ENCODE measurements around the gene COA6.

COA6 gene

GRCh38 chr1:234413990-234414389 lies 40.7 kb downstream of the COA6 start:
- DNase-seq = no peak

- no peak for DNase-seq
These were observed 54.8 kb downstream of the COA6 start for GRCh38 chr1:234427950-234428646.

GRCh38 chr1:234429434-234429806 lies 56.2 kb downstream of the COA6 start:
- no peak for DNase-seq

- no peak for DNase-seq
These were observed 57.4 kb downstream of the COA6 start for GRCh38 chr1:234430691-234431090.

GRCh38 chr1:234431255-234431654 lies 58.0 kb downstream of the COA6 start:
- no peak for DNase-seq

GRCh38 chr1:234433563-234434285 lies 60.5 kb downstream of the COA6 start:
- DNase-seq = no peak
